Trophoblast cell (in vitro differentiated cells and primary cell): ENCODE results near the gene TMA7B. TPM values are rescaled to one million over a fixed set of nuclear protein-coding genes. Genes with fewer than 3 reads are reported as not detected.

Experiments
- DNase-seq, 2 donors: peaks; one replicate each; pipeline ENCODE4 v3.0.0-alpha.2; 2016
- H2AFZ ChIP-seq: 2 replicates; pipeline ENCODE4 v1.6.1; 2013; ENCODE audit warnings: low read length, moderate library complexity, mild to moderate bottlenecking; ENCODE audit not compliant: insufficient read depth, poor library complexity
- H2AK5ac ChIP-seq: 2 replicates; pipeline ENCODE4 v1.6.1; 2013; ENCODE audit warnings: mild to moderate bottlenecking, low read length
- H2BK120ac ChIP-seq: 2 replicates; pipeline ENCODE4 v1.6.1; 2013; ENCODE audit warnings: low read length, mild to moderate bottlenecking, moderate library complexity; ENCODE audit not compliant: insufficient read depth, poor library complexity
- H2BK12ac ChIP-seq: 2 replicates; pipeline ENCODE4 v1.6.1; 2013; ENCODE audit warnings: mild to moderate bottlenecking, low read length, moderate library complexity
- H2BK5ac ChIP-seq: 2 replicates; pipeline ENCODE4 v1.6.1; 2013; ENCODE audit warnings: low read length, low read depth, moderate library complexity, mild to moderate bottlenecking; ENCODE audit not compliant: poor library complexity
- H3K14ac ChIP-seq: 2 replicates; pipeline ENCODE4 v1.6.1; 2013; ENCODE audit warnings: mild to moderate bottlenecking, low read length
- H3K18ac ChIP-seq: 2 replicates; pipeline ENCODE4 v1.6.1; 2013; ENCODE audit warnings: mild to moderate bottlenecking, low read length
- H3K23ac ChIP-seq: 2 replicates; pipeline ENCODE4 v1.6.1; 2013; ENCODE audit warnings: low read length
- H3K27ac ChIP-seq: 2 replicates; pipeline ENCODE4 v1.5.1; 2013; ENCODE audit warnings: low read depth, mild to moderate bottlenecking, inconsistent platforms, low read length, moderate library complexity
- H3K27me3 ChIP-seq: 2 replicates; pipeline ENCODE4 v1.6.1; 2013; ENCODE audit warnings: inconsistent platforms, mild to moderate bottlenecking, low read length, moderate library complexity; ENCODE audit not compliant: insufficient read depth
- H3K36me3 ChIP-seq, 2 experiments: 1 replicate in 1 of 2; 2 replicates in 1 of 2; pipeline ENCODE4 v1.6.1; 2013; ENCODE audit warnings: low read length in 2 of 2, mild to moderate bottlenecking in 2 of 2, moderate library complexity in 1 of 2; ENCODE audit not compliant: insufficient read depth in 2 of 2, control insufficient read depth in 1 of 2
- H3K4ac ChIP-seq: 2 replicates; pipeline ENCODE4 v1.6.1; 2013; ENCODE audit warnings: low read depth, mild to moderate bottlenecking, low read length, moderate library complexity
- H3K4me1 ChIP-seq, 2 experiments: 1 replicate in 1 of 2; 2 replicates in 1 of 2; pipeline ENCODE4 v1.6.1; 2013; ENCODE audit warnings: low read length in 2 of 2, mild to moderate bottlenecking in 2 of 2, moderate library complexity in 1 of 2; ENCODE audit not compliant: insufficient read depth in 2 of 2, control insufficient read depth in 1 of 2
- H3K4me2 ChIP-seq: 2 replicates; pipeline ENCODE4 v1.6.1; 2013; ENCODE audit warnings: inconsistent platforms, mild to moderate bottlenecking, low read length, moderate library complexity
- H3K4me3 ChIP-seq: 2 replicates; pipeline ENCODE4 v1.5.1; 2013; ENCODE audit warnings: mild to moderate bottlenecking, low read depth, low read length, inconsistent platforms
- H3K79me1 ChIP-seq: one replicate; pipeline ENCODE4 v1.6.1; 2013; ENCODE audit warnings: low read length
- H3K79me2 ChIP-seq: 2 replicates; pipeline ENCODE4 v1.6.1; 2013; ENCODE audit warnings: low read length, mild to moderate bottlenecking; ENCODE audit not compliant: control insufficient read depth, insufficient read depth, poor library complexity
- H3K9ac ChIP-seq: 2 replicates; pipeline ENCODE4 v1.6.1; 2013; ENCODE audit warnings: mild to moderate bottlenecking, low read length
- H3K9me3 ChIP-seq: 2 replicates; pipeline ENCODE4 v1.6.1; 2013; ENCODE audit warnings: low read depth, mild to moderate bottlenecking, control low read depth, inconsistent platforms, low read length; ENCODE audit not compliant: insufficient read depth
- H4K12ac ChIP-seq: 2 replicates; pipeline ENCODE4 v1.6.1; 2013; ENCODE audit warnings: low read depth, mild to moderate bottlenecking, low read length, moderate library complexity
- H4K8ac ChIP-seq: 2 replicates; pipeline ENCODE4 v1.6.1; 2013; ENCODE audit warnings: low read depth, mild to moderate bottlenecking, low read length, moderate library complexity
- H4K91ac ChIP-seq: one replicate; pipeline ENCODE4 v1.6.1; 2013; ENCODE audit warnings: low read depth, mild to moderate bottlenecking, low read length, moderate library complexity
- WGBS: extraction: QIAGEN DNeasy Blood & Tissue Kit; methylation state at CpG from one replicate; pipeline ENCODE4 v1.1.7; 2013; ENCODE audit warnings: missing lambda C conversion rate; ENCODE audit not compliant: insufficient read length, insufficient coverage; ENCODE audit errors: extremely low coverage; 5-methylcytosine and 5-hydroxymethylcytosine counted together
- polyA plus RNA-seq: library from polyadenylated mRNA; stranded (reverse); fragments of 200-250 nt; gene quantifications from 2 replicates; pipeline ENCODE4 v1.2.3, GENCODE V29; 2013

TMA7B gene
- polyA plus RNA-seq = 0.04 and 0.10 TPM in 2 replicates

DNA sequence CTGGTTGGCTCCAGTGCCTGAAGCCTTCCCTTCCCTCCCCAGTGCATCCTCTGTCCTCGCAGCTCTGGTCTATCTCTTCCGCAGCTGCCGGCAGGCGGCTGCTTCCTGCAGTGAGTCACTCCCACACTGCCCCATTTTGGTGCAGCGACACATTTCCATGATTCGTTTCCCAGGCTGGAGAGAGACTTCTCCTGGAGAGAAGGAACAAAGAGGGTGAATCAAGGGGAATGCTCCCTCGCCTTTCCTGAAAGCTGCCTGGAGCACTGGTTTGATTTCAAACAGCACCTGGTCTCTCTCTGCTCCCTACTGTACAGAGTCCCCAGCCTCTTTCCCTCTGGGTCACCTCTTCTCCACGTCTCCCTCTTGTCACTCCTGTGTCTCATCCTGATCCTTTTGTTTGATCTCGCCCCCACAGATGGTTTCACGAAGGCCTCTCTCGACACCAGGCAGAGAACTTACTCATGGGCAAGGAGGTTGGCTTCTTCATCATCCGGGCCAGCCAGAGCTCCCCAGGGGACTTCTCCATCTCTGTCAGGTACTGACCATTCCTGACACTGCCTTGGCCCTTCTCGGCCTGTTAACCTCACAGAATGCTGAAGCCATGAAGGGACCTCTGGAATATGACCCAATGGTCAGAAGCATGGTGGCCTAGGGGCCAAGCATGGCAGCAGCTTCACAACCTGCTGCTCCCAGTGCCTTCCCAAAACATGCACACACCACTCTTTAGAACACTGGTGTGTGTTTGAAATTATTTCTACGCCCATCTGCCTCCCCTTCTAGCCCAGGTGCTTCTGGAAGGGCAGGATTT, at the start of gene TMA7B:
Gene TMA7B (plus strand): TSS at position 758 of the 808 bp plus-strand sequence. CDS start 3,978 bp downstream, outside the sequence.
- Histone ChIP-seq H3K14ac (peak within 1 kb of the TSS; percentile 67), H2BK120ac (no peak within 1 kb of the TSS), H3K4me1 (peaks cover 9 to 13% of the 10 kb centered on the region in 2 experiments), H2BK12ac (peak within 1 kb of the TSS; percentile 8), H3K36me3 (no peaks in the 10 kb centered on the region), H3K27me3 (no peaks in the 10 kb centered on the region), H3K9ac (no peak within 1 kb of the TSS), H3K23ac (no peak within 1 kb of the TSS), H2BK5ac (no peak within 1 kb of the TSS), H3K27ac (no peak within 1 kb of the TSS), H3K79me1 (no peaks in the 10 kb centered on the region), H2AFZ (peak within 1 kb of the TSS; percentile 17), H3K4me3 (no peak within 1 kb of the TSS), H3K4me2 (no peak within 1 kb of the TSS), H3K18ac (peak within 1 kb of the TSS; percentile 14), H3K4ac (no peak within 1 kb of the TSS), H4K8ac (peak within 1 kb of the TSS; percentile 9), H4K91ac (peak within 1 kb of the TSS; percentile 26), H4K12ac (no peak within 1 kb of the TSS), H3K9me3 (peaks cover 2% of the 10 kb centered on the region), H2AK5ac (peak within 1 kb of the TSS; percentile 5), H3K79me2 (no peaks in the 10 kb centered on the region)
- no CpG with 5 or more reads among the region's 14 CpGs for WGBS
- peak in 1 of 2 donors; percentile 12 for DNase-seq

DNA sequence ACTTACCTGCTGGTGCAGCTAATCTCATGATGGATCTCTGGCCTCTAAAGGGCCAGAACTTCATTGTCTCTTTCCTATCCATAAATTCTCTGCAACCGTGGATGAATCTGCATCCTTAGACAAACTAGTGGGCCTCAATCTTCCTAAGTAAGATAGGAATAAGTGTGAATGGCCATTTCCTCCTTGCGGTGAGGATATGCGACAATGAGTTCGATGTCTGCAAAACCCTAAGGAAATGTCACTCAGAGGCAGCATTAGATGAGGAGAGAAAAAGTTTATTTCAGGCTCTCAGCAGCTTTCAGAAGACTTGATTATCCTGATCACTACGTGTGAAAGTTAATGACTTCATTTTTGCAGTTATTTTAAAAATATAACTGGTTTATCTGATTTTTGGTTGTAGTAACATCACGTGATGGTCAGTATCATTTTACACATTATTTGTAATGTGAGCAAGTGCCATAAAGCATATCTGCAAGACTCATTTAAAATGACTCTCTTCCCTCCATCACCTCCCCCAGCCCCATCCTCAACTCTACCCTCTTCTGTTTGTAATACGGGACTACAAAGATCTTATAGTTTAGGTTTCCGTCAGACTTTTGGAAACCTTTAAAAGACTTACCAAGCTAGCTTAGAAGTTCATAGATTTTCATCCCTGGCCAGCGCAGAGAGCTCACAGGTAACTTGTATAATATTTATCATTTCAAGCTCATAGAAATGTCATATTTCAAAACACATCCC, 49.2 kb upstream of the TMA7B start:
- no peak for DNase-seq
- H4K91ac ChIP-seq = no peak overlapping the region
- H2AK5ac ChIP-seq = no peak overlapping the region
- no peak overlapping the region for H3K18ac ChIP-seq
- H3K79me2 ChIP-seq = no peaks in the 10 kb centered on the region
- no peak overlapping the region for H3K23ac ChIP-seq
- no CpG with 5 or more reads among the region's 9 CpGs for WGBS
- no peak overlapping the region for H2BK12ac ChIP-seq
- H2AFZ ChIP-seq = no peak overlapping the region
- no peaks in the 10 kb centered on the region for H3K36me3 ChIP-seq
- H3K9ac ChIP-seq = no peak overlapping the region
- H3K27ac ChIP-seq = no peak overlapping the region
- no peak overlapping the region for H3K4ac ChIP-seq
- no peaks in the 10 kb centered on the region for H3K79me1 ChIP-seq
- H3K14ac ChIP-seq = no peak overlapping the region
- H3K4me2 ChIP-seq = no peak overlapping the region
- no peaks in the 10 kb centered on the region for H3K4me1 ChIP-seq
- no peak overlapping the region for H2BK120ac ChIP-seq
- no peak overlapping the region for H4K8ac ChIP-seq
- no peak overlapping the region for H3K4me3 ChIP-seq
- H3K9me3 ChIP-seq = no peaks in the 10 kb centered on the region
- no peak overlapping the region for H2BK5ac ChIP-seq
- no peak overlapping the region for H4K12ac ChIP-seq
- no peaks in the 10 kb centered on the region for H3K27me3 ChIP-seq

DNA sequence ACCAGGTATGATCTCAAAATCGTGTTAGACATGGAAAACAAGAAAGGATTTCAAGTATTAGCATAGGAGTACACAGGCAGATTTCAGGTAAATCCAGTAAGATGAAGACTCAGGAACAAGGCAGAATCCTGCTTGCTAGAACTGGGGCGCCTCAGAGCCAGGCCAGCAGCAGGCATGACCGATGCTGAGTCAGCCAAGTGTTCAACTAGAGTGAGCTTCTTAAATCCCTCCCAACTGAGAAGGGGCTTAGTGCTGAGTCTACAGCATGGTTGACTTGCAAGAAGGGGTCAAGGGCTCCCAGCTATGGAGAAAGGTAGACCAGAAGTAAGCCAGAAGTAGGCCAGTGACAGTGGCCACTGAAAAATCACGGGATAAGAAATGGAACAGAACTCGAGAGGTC, 46.9 kb upstream of the TMA7B start:
- DNase-seq = no peak
- no peak overlapping the region for H2AK5ac ChIP-seq
- no peak overlapping the region for H4K8ac ChIP-seq
- no CpG with 5 or more reads among the region's 5 CpGs for whole genome bisulfite sequencing
- no peaks in the 10 kb centered on the region for H3K36me3 ChIP-seq
- no peak overlapping the region for H2BK12ac ChIP-seq
- H4K12ac ChIP-seq = no peak overlapping the region
- H3K79me2 ChIP-seq = no peaks in the 10 kb centered on the region
- H3K4me2 ChIP-seq = no peak overlapping the region
- H3K27ac ChIP-seq = no peak overlapping the region
- no peak overlapping the region for H3K4me3 ChIP-seq
- no peaks in the 10 kb centered on the region for H3K9me3 ChIP-seq
- no peaks in the 10 kb centered on the region for H3K79me1 ChIP-seq
- no peaks in the 10 kb centered on the region for H3K27me3 ChIP-seq
- H3K18ac ChIP-seq = no peak overlapping the region
- no peak overlapping the region for H2AFZ ChIP-seq
- no peak overlapping the region for H3K9ac ChIP-seq
- no peak overlapping the region for H3K23ac ChIP-seq
- no peaks in the 10 kb centered on the region for H3K4me1 ChIP-seq
- no peak overlapping the region for H2BK120ac ChIP-seq
- no peak overlapping the region for H3K14ac ChIP-seq
- H3K4ac ChIP-seq = no peak overlapping the region
- no peak overlapping the region for H2BK5ac ChIP-seq
- no peak overlapping the region for H4K91ac ChIP-seq

GRCh38 chr22:39913886-39914285, 46.3 kb upstream of the TMA7B start:
- Histone ChIP-seq H3K9ac (no peak overlapping the region), H3K79me2 (no peaks in the 10 kb centered on the region), H2AFZ (no peak overlapping the region), H3K4me2 (no peak overlapping the region), H2BK5ac (no peak overlapping the region), H4K12ac (no peak overlapping the region), H2AK5ac (no peak overlapping the region), H3K79me1 (no peaks in the 10 kb centered on the region), H3K27ac (no peak overlapping the region), H3K4me1 (no peaks in the 10 kb centered on the region), H4K91ac (no peak overlapping the region), H2BK120ac (no peak overlapping the region), H3K4me3 (no peak overlapping the region), H3K36me3 (no peaks in the 10 kb centered on the region), H3K27me3 (no peaks in the 10 kb centered on the region), H3K9me3 (no peaks in the 10 kb centered on the region), H2BK12ac (no peak overlapping the region), H3K14ac (no peak overlapping the region), H3K23ac (no peak overlapping the region), H4K8ac (no peak overlapping the region), H3K4ac (no peak overlapping the region), H3K18ac (no peak overlapping the region)
- no peak for DNase-seq
- no CpG with 5 or more reads among the region's 2 CpGs for WGBS
